Vagina (tissue), 2 donors: ENCODE results near the gene DMD.

Source experiments
- POLR2A ChIP-seq, 2 donors: fragments of 450-650 bp; IDR thresholded peaks; one replicate each; pipeline ENCODE4 v1.6.1; 2017; ENCODE audit warnings: antibody characterized with exemption in 2 of 2, mild to moderate bottlenecking in 2 of 2, moderate library complexity in 2 of 2
- TF ChIP-seq, protein P1 (sequence below), 3 experiments: fragments of 450-650 bp in 2 of 3; fragments of 200-600 bp in 1 of 3; sonication (generic) in 1 of 3; IDR thresholded peaks; one replicate each; pipeline ENCODE4 v1.5.1; 2017 to 2019; ENCODE audit warnings: antibody characterized with exemption in 3 of 3, mild to moderate bottlenecking in 2 of 3, moderate library complexity in 2 of 3

GRCh38 chrX:32591589-32591988, 619.8 kb downstream of the DMD start:
- TF ChIP-seq, protein P1, sequence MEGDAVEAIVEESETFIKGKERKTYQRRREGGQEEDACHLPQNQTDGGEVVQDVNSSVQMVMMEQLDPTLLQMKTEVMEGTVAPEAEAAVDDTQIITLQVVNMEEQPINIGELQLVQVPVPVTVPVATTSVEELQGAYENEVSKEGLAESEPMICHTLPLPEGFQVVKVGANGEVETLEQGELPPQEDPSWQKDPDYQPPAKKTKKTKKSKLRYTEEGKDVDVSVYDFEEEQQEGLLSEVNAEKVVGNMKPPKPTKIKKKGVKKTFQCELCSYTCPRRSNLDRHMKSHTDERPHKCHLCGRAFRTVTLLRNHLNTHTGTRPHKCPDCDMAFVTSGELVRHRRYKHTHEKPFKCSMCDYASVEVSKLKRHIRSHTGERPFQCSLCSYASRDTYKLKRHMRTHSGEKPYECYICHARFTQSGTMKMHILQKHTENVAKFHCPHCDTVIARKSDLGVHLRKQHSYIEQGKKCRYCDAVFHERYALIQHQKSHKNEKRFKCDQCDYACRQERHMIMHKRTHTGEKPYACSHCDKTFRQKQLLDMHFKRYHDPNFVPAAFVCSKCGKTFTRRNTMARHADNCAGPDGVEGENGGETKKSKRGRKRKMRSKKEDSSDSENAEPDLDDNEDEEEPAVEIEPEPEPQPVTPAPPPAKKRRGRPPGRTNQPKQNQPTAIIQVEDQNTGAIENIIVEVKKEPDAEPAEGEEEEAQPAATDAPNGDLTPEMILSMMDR (IDR thresholded peaks at IDR 0.05) = no peak
- no peak for TF ChIP-seq POLR2A (IDR thresholded peaks at IDR 0.05)
